ENCODE data around the gene RPL18. TPM values are rescaled to one million over a fixed set of nuclear protein-coding genes. Genes with fewer than 3 reads are reported as not detected.

The RPL18 gene
- total and polyA plus RNA-seq, 9 of the 15 experiments (the other 6 are each of a cell fraction or from before 2014, with no cell fraction given), result 312 to 2,635 (median 1,653) TPM

DNA sequence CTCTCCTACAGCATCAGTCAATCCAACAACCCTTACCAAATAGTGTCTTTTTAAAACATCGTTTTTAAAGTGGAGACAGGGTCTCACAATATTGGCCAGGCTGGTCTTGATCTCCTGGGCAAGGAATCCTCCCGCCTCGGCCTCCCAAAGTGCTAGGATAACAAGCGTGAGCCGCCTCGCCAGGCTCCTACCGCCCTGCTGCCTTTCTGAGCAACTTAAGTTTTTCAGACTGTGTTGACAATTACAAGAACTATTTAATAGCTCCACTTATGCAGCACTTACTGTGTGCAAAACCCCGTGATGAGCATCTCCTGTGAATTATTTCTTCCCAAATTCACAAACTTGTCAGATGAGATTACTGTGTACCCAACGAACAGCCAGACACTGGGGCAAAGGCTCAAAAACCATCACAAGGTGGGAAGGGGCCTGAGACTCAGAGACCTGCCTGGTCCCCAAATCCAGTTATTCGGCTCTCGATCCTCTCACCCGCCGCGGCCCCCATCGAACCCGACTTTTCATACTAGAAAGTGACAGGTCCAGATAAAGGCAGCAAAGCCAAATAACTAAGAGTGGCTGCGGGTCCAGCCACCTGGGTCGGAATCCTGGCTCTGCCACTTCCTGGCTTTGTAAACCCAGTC lies 581 bp downstream of the RPL18 start:
- DNase-seq (ENCODE audit: extremely low read depth in 1 of 4, low spot score in 3 of 4), result no peak
- peaks cover 33 to 58% of the 10 kb centered on the region in 2 experiments; a peak in 4 of 5 replicates for H3K4me1 ChIP-seq (replicated peaks in 1 of 2; ENCODE audit: control insufficient read depth in 2 of 2, insufficient read depth in 2 of 2, low read length in 2 of 2)
- H3K9me3 ChIP-seq (replicated peaks; ENCODE audit: control insufficient read depth, insufficient read depth, low read depth, low read length), result no peaks in the 10 kb centered on the region
- peaks cover 38% of the 10 kb centered on the region; the same call in 2 of the 3 replicates for H3K36me3 ChIP-seq (ENCODE audit: control insufficient read depth, insufficient read depth, low read length)
- ChIA-PET CTCF (ENCODE audit: low intra/inter-chr PET ratio) (no interaction called here), POLR2A (interaction anchor here (0.6 to 4.7 kb wide), 18 partner anchors 9 to 224 kb away, joined by 3 to 85 read pairs (median 4); partner anchors contain the start of genes DBP and SPACA4)
- peaks cover 11% of the 10 kb centered on the region for H3K9me1 ChIP-seq (ENCODE audit: control insufficient read depth, insufficient read depth, low read length)
- H4K20me1 ChIP-seq (replicated peaks; ENCODE audit: control insufficient read depth, insufficient read depth, low read length), result peaks cover 37% of the 10 kb centered on the region
- TSS peak; percentile 76 for BruUV-seq (replicated peaks)
- intact Hi-C loops (cut with micrococcal nuclease), result no loop called here
- FAIRE-seq, result peak; percentile 64
- H3K79me2 ChIP-seq (ENCODE audit: control insufficient read depth, insufficient read depth, low read length), result peaks cover 44% of the 10 kb centered on the region
- H2AFZ ChIP-seq (ENCODE audit: low read depth, low read length), result no peak overlapping the region
- peak overlapping the region; percentile 64 for H3K4me3 ChIP-seq
- under 1% methylated on average over 18 of the region's 18 CpGs for WGBS (ENCODE audit: insufficient coverage, low coverage, missing lambda C conversion rate)
- peak overlapping the region; percentile 78 for H3K27ac ChIP-seq (ENCODE audit: extremely low read depth, low read depth, low read length)
- in situ Hi-C loops (cut with MboI), result no loop called here
- no peak for ATAC-seq
- no peaks in the 10 kb centered on the region for H3K27me3 ChIP-seq (ENCODE audit: control insufficient read depth in 2 of 2, insufficient read depth in 2 of 2, low read length in 2 of 2)
- H3K4me2 ChIP-seq (ENCODE audit: insufficient read depth, low read length), result peak overlapping the region; percentile 91
- peak overlapping the region; percentile 94 to 95 for H3K9ac ChIP-seq (ENCODE audit: insufficient read depth in 1 of 2, low read depth in 2 of 2, low read length in 2 of 2)
- TF ChIP-seq MAX (CRISPR knock-in tag; IDR thresholded peaks at IDR 0.05) (no peak), SAP30 (IDR thresholded peaks at IDR 0.05; ENCODE audit: borderline replicate concordance, insufficient read depth, low read depth, low read length, poor library complexity, severe bottlenecking) (peak; percentile 64), ZNF444 (CRISPR knock-in tag; IDR thresholded peaks at IDR 0.05) (no peak), ZNF121 (CRISPR knock-in tag; conservative IDR thresholded peaks at IDR 0.05) (peak; percentile 56), SRSF3 (IDR thresholded peaks at IDR 0.05; ENCODE audit: insufficient read depth, low read length) (0 out of 2 replicates have a peak, but pooled peaks have one; percentile 33), CEBPG (CRISPR knock-in tag; IDR thresholded peaks at IDR 0.05) (0 out of 2 replicates have a peak, but pooled peaks have one; percentile 19), CEBPG (tag; conservative IDR thresholded peaks at IDR 0.05 in 1 of 2, IDR thresholded peaks at IDR 0.05 in 1 of 2) (no peak), BRD4 (IDR thresholded peaks at IDR 0.05) (peak; percentile 71; the same call in 1 of the 2 replicates), CTBP1 (IDR thresholded peaks at IDR 0.05; ENCODE audit: borderline replicate concordance) (no peak), MTF1 (CRISPR knock-in tag; IDR thresholded peaks at IDR 0.05; ENCODE audit: borderline replicate concordance) (no peak), CHD1 (IDR thresholded peaks at IDR 0.05; ENCODE audit: low read length) (peak; percentile 98), SIN3A (IDR thresholded peaks at IDR 0.05; ENCODE audit: borderline replicate concordance in 2 of 2, control insufficient read depth in 1 of 2, low read depth in 2 of 2, low read length in 2 of 2) (peak in 1 of 2 experiments; percentile 85; a peak in 1 of 4 replicates)
- TF ChIP-seq, protein P1, sequence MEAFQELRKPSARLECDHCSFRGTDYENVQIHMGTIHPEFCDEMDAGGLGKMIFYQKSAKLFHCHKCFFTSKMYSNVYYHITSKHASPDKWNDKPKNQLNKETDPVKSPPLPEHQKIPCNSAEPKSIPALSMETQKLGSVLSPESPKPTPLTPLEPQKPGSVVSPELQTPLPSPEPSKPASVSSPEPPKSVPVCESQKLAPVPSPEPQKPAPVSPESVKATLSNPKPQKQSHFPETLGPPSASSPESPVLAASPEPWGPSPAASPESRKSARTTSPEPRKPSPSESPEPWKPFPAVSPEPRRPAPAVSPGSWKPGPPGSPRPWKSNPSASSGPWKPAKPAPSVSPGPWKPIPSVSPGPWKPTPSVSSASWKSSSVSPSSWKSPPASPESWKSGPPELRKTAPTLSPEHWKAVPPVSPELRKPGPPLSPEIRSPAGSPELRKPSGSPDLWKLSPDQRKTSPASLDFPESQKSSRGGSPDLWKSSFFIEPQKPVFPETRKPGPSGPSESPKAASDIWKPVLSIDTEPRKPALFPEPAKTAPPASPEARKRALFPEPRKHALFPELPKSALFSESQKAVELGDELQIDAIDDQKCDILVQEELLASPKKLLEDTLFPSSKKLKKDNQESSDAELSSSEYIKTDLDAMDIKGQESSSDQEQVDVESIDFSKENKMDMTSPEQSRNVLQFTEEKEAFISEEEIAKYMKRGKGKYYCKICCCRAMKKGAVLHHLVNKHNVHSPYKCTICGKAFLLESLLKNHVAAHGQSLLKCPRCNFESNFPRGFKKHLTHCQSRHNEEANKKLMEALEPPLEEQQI (IDR thresholded peaks at IDR 0.05), result no peak
- TF ChIP-seq, protein P2, sequence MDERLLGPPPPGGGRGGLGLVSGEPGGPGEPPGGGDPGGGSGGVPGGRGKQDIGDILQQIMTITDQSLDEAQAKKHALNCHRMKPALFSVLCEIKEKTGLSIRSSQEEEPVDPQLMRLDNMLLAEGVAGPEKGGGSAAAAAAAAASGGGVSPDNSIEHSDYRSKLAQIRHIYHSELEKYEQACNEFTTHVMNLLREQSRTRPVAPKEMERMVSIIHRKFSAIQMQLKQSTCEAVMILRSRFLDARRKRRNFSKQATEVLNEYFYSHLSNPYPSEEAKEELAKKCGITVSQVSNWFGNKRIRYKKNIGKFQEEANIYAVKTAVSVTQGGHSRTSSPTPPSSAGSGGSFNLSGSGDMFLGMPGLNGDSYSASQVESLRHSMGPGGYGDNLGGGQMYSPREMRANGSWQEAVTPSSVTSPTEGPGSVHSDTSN (CRISPR knock-in tag; IDR thresholded peaks at IDR 0.05; ENCODE audit: low read depth), result no peak
- TF ChIP-seq, protein P2 (tag; conservative IDR thresholded peaks at IDR 0.05; ENCODE audit: low read depth), result no peak

Measured in K562 (cell line).